HepG2 (cell line): ENCODE measurements around the gene HBG1. TPM values are rescaled to one million over a fixed set of nuclear protein-coding genes. Genes with fewer than 3 reads are reported as not detected.
"Not testable (repeated sequence)": the region's sequence is repeated elsewhere in the genome, so short reads cannot be mapped to it uniquely, and the experiment has no call there.

Experiments
- ATAC-seq: fragments of 200-7000 bp; cut with Tn5 transposase; 3 replicates; pipeline ENCODE4 v1.9.1; 2020; ENCODE audit warnings: mild to moderate bottlenecking, moderate library complexity
- BruUV-seq: library from RNA; stranded (reverse); fragments of 400-500 nt; replicated peaks from 2 replicates; lab custom pipeline; 2021; lab: Mats Ljungman, UMichigan
- CTCF ChIA-PET: fragments of 300-600 bp; formaldehyde crosslinking; extraction: SDS; loops from one replicate; lab custom pipeline; 2021; ENCODE audit warnings: low total read pairs, inconsistent platforms, low intra/inter-chr PET ratio; lab: Yijun Ruan, JAX
- POLR2A ChIA-PET: fragments of 350-600 bp; sonication (Branson Sonifier 250); formaldehyde crosslinking; loops from one replicate; lab custom pipeline; 2020; ENCODE audit warnings: antibody characterized with exemption, inconsistent platforms; lab: Yijun Ruan, JAX
- DNase-seq: peaks from one replicate; pipeline ENCODE4 v3.0.0-alpha.2; 2015; ENCODE audit warnings: low spot score
- FAIRE-seq: peaks from 3 replicates; lab custom pipeline; 2011; peaks lifted over from hg19 to GRCh38; lab: Jason Lieb, UNC
- H2AFZ ChIP-seq: one replicate; pipeline ENCODE4 v1.6.1; 2011; ENCODE audit warnings: low read length, inconsistent platforms
- H3K27ac ChIP-seq: fragments of 300-600 bp; 3 replicates; pipeline ENCODE4 v1.8.0; 2011; ENCODE audit warnings: mixed run types, mild to moderate bottlenecking, mixed read lengths, low read length, inconsistent platforms; ENCODE audit not compliant: insufficient read depth; ENCODE audit errors: extremely low read length
- H3K27me3 ChIP-seq, 2 experiments: fragments of 200-600 bp in 1 of 2; 2 replicates in 1 of 2; 3 replicates in 1 of 2; pipeline versions ENCODE4 v1.6.0 to v1.8.0; 2011; ENCODE audit warnings: low read length in 2 of 2, mild to moderate bottlenecking in 2 of 2, moderate library complexity in 2 of 2, inconsistent platforms in 1 of 2; ENCODE audit not compliant: insufficient read depth in 2 of 2, control insufficient read depth in 1 of 2
- H3K36me3 ChIP-seq, 2 experiments: fragments of 200-600 bp in 1 of 2; replicated peaks in 1 of 2; 2 replicates in 1 of 2; 3 replicates in 1 of 2; pipeline versions ENCODE4 v1.5.1 to v1.8.0; 2011; ENCODE audit warnings: low read length in 2 of 2, inconsistent platforms in 1 of 2; ENCODE audit not compliant: insufficient read depth in 2 of 2, control insufficient read depth in 1 of 2
- H3K4me1 ChIP-seq: 2 replicates; pipeline ENCODE4 v1.5.1; 2012; ENCODE audit warnings: low read length, inconsistent platforms; ENCODE audit not compliant: insufficient read depth
- H3K4me2 ChIP-seq: 2 replicates; pipeline ENCODE4 v1.6.0; 2011; ENCODE audit warnings: low read depth, low read length, inconsistent platforms
- H3K4me3 ChIP-seq, 3 experiments: fragments of 200-600 bp in 1 of 3; sonication (generic), shearing (Covaris generic) in 1 of 3; replicated peaks in 1 of 3; 2 replicates each; pipeline ENCODE4 v1.5.1; 2011 to 2016; ENCODE audit warnings: low read length in 3 of 3, inconsistent platforms in 2 of 3, low read depth in 2 of 3, mild to moderate bottlenecking in 2 of 3, control low read depth in 1 of 3, mixed read lengths in 1 of 3; ENCODE audit not compliant: insufficient read depth in 1 of 3
- H3K79me2 ChIP-seq: one replicate; pipeline ENCODE4 v1.6.1; 2011; ENCODE audit warnings: low read length, inconsistent platforms; ENCODE audit not compliant: insufficient read depth
- H3K9ac ChIP-seq: 2 replicates; pipeline ENCODE4 v1.6.0; 2011; ENCODE audit warnings: mild to moderate bottlenecking, low read depth, low read length, inconsistent platforms; ENCODE audit not compliant: insufficient read depth
- H3K9me3 ChIP-seq: 2 replicates; pipeline ENCODE4 v1.5.1; 2012; ENCODE audit warnings: mild to moderate bottlenecking, low read length
- H4K20me1 ChIP-seq: 2 replicates; pipeline ENCODE4 v1.6.0; 2011; ENCODE audit warnings: inconsistent platforms, mild to moderate bottlenecking, low read length, moderate library complexity; ENCODE audit not compliant: insufficient read depth
- ARID4A ChIP-seq: sonication (generic); formaldehyde crosslinking; IDR thresholded peaks from 2 replicates; pipeline ENCODE4 v1.5.0; 2020; ENCODE audit warnings: mild to moderate bottlenecking, missing genetic modification reagents, borderline replicate concordance
- FLYWCH1 ChIP-seq: sonication (generic); formaldehyde crosslinking; IDR thresholded peaks from 2 replicates; pipeline ENCODE4 v1.8.1; 2023; ENCODE audit warnings: mild to moderate bottlenecking, missing genetic modification reagents
- HNF4A ChIP-seq: sonication (generic); formaldehyde crosslinking; IDR thresholded peaks from 2 replicates; pipeline ENCODE4 v1.4.0; 2020; ENCODE audit warnings: missing genetic modification reagents
- JUND ChIP-seq: sonication (generic); formaldehyde crosslinking; IDR thresholded peaks from 2 replicates; pipeline ENCODE4 v1.8.0; 2022; ENCODE audit warnings: mild to moderate bottlenecking, missing genetic modification reagents
- NR3C1 ChIP-seq: sonication (generic); formaldehyde crosslinking; IDR thresholded peaks from 2 replicates; pipeline ENCODE4 v1.4.0; 2020; ENCODE audit warnings: missing genetic modification reagents
- THAP7 ChIP-seq: sonication (generic); formaldehyde crosslinking; IDR thresholded peaks from 2 replicates; pipeline ENCODE4 v1.8.1; 2023; ENCODE audit warnings: mild to moderate bottlenecking, missing genetic modification reagents
- ZNF234 ChIP-seq: sonication (generic); formaldehyde crosslinking; conservative IDR thresholded peaks from 2 replicates; pipeline ENCODE4 v1.5.1; 2020; ENCODE audit warnings: mild to moderate bottlenecking, missing genetic modification reagents
- ZNF749 ChIP-seq: sonication (generic); formaldehyde crosslinking; IDR thresholded peaks from 2 replicates; pipeline ENCODE4 v1.8.0; 2022; ENCODE audit warnings: mild to moderate bottlenecking, missing genetic modification reagents, moderate library complexity, borderline replicate concordance
- WGBS: methylation state at CpG from one replicate; pipeline ENCODE4 v1.1.6; 2017; ENCODE audit warnings: low lambda C conversion rate; 5-methylcytosine and 5-hydroxymethylcytosine counted together
- in situ Hi-C: cut with HindIII; loops from 2 replicates; pipeline ENCODE4 v1.10.0; 2017; ENCODE audit warnings: low pct_unique_long_range_greater_than_20kb; ENCODE audit not compliant: extremely low pct_ligation_motif_present
- intact Hi-C: fragments of 100-400 bp; cut with micrococcal nuclease; formaldehyde crosslinking; loops from one replicate; pipeline ENCODE4 v1.10.0; 2022; ENCODE audit not compliant: unreplicated experiment
- polyA plus RNA-seq, 8 experiments: library from polyadenylated mRNA; depleted of rRNA in 3 of 8; stranded (reverse) in 7 of 8; unstranded in 1 of 8; fragments of >200 nt; fragmentation: Illumina TruSeq in 4 of 8; extraction: Trizol in 4 of 8; gene quantifications; 2 replicates each; pipeline versions ENCODE4 v1.2.1 to v1.2.3, GENCODE V29; 2011 to 2016; ENCODE audit warnings: low read depth in 4 of 8, missing spikeins in 1 of 8, mixed read lengths in 1 of 8; ENCODE audit not compliant: insufficient read depth in 1 of 8
- total RNA-seq, 5 experiments: library from RNA; depleted of rRNA; stranded (reverse); fragments of >200 nt; fragmentation: Illumina TruSeq; extraction: Trizol; gene quantifications; 2 replicates each; pipeline ENCODE4 v1.2.3, GENCODE V29; 2016; ENCODE audit warnings: low read depth in 1 of 5
- TF ChIP-seq, protein P1 (sequence below): sonication (generic); formaldehyde crosslinking; IDR thresholded peaks from 2 replicates; pipeline ENCODE4 v1.5.0; 2020; ENCODE audit warnings: mild to moderate bottlenecking, low read depth, missing genetic modification reagents, borderline replicate concordance

The HBG1 gene
- total and polyA plus RNA-seq, 2 of the 13 experiments (the other 11 are each of a cell fraction or from before 2014, with no cell fraction given), result not detected

GRCh38 chr11:5250543-5251204 is 1.0 kb upstream of the HBG1 start (continued):
- no peak for TF ChIP-seq NR3C1 (CRISPR knock-in tag)

- BruUV-seq, H3K27me3 ChIP-seq, ATAC-seq, H3K4me2 ChIP-seq, intact Hi-C loops, H3K9ac ChIP-seq, CTCF ChIA-PET, H3K79me2 ChIP-seq, H3K9me3 ChIP-seq, H2AFZ ChIP-seq, H3K4me3 ChIP-seq, H4K20me1 ChIP-seq, H3K27ac ChIP-seq, H3K36me3 ChIP-seq, DNase-seq, POLR2A ChIA-PET, in situ Hi-C loops, H3K4me1 ChIP-seq, FAIRE-seq: not testable (repeated sequence)
- 64% methylated on average over 7 of the region's 7 CpGs for WGBS
These were observed 1.2 kb downstream of the HBG1 start for GRCh38 chr11:5248498-5248897.

DNA sequence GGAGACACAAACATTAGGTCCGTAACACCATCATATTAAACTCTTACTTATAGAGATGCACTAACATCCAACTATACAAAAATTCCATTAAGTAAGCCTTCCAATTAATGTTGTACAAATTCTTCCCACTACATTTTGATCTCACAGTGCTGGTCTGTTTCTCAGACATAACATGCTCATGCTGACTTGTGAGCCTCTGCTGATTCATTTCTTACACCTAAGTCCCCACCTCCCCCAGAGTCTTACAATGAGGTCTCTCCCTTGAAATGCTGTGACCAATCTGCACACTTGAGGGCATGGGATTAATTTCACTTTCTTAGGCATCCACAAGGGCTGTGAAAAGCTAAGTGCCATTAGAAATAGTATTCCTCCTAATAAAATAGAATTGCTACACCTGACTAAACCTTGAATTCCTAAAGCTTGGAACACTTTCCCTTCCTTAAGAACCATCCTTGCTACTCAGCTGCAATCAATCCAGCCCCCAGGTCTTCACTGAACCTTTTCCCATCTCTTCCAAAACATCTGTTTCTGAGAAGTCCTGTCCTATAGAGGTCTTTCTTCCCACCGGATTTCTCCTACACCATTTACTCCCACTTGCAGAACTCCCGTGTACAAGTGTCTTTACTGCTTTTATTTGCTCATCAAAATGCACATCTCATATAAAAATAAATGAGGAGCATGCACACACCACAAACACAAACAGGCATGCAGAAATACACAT is 2.0 kb downstream of the HBG1 start:
- no peak overlapping the region for H2AFZ ChIP-seq
- no peak overlapping the region for H3K9ac ChIP-seq
- H4K20me1 ChIP-seq, result no peaks in the 10 kb centered on the region
- intact Hi-C loops, result no loop called here
- no peak for ATAC-seq
- no peaks in the 10 kb centered on the region for H3K36me3 ChIP-seq
- H3K27ac ChIP-seq, result no peak overlapping the region
- ChIA-PET CTCF (no interaction called here), POLR2A (no interaction called here)
- no peaks in the 10 kb centered on the region for H3K4me1 ChIP-seq
- no peak overlapping the region for H3K4me3 ChIP-seq
- 2% methylated on average over 3 of the region's 3 CpGs for WGBS
- peaks cover 0 to 5% of the 10 kb centered on the region in 2 experiments; a peak in 1 of 5 replicates for H3K27me3 ChIP-seq
- no peaks in the 10 kb centered on the region for H3K9me3 ChIP-seq
- no peak for DNase-seq
- FAIRE-seq, result no peak
- in situ Hi-C loops, result no loop called here
- no peaks in the 10 kb centered on the region for H3K79me2 ChIP-seq
- no TSS peak for BruUV-seq
- no peak overlapping the region for H3K4me2 ChIP-seq
- no peak for TF ChIP-seq JUND (CRISPR knock-in tag)
- TF ChIP-seq FLYWCH1 (CRISPR knock-in tag), result no peak
- no peak for TF ChIP-seq ZNF234
- TF ChIP-seq ARID4A (CRISPR knock-in tag), result no peak
- TF ChIP-seq, protein P1, sequence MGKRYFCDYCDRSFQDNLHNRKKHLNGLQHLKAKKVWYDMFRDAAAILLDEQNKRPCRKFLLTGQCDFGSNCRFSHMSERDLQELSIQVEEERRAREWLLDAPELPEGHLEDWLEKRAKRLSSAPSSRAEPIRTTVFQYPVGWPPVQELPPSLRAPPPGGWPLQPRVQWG, result no peak
- no peak for TF ChIP-seq HNF4A (CRISPR knock-in tag)
- TF ChIP-seq THAP7 (CRISPR knock-in tag), result no peak
- no peak for TF ChIP-seq ZNF749 (CRISPR knock-in tag)
